Measurements from ENCODE around the gene TRPM1. TPM values are rescaled to one million over a fixed set of nuclear protein-coding genes. Genes with fewer than 3 reads are reported as not detected.

Gene TRPM1
- total RNA-seq, 4 donors from 2014 or later = not detected

- ATAC-seq = no peak
- H3K36me3 ChIP-seq = no peaks in the 10 kb centered on the region
- TF ChIP-seq CTCF (IDR thresholded peaks at IDR 0.05 in 4 of 5, conservative IDR thresholded peaks at IDR 0.05 in 1 of 5) (no peak), POLR2A (IDR thresholded peaks at IDR 0.05) (no peak)
- intact Hi-C loops (cut with DNase I; ENCODE audit: low total_unique reads) (no loop called here), in situ Hi-C loops (cut with MboI; ENCODE audit: low sequenced_read_pairs in 4 of 4) (loop anchor here in 3 of 4 donors (25.0 kb wide), 2 partner anchors 261 to 486 kb away; no protein-coding TSS in a partner anchor)
- H3K9me3 ChIP-seq = no peaks in the 10 kb centered on the region
- no peaks in the 10 kb centered on the region for H3K27me3 ChIP-seq
- no peaks in the 10 kb centered on the region for H3K4me1 ChIP-seq
- no peak overlapping the region for H3K27ac ChIP-seq
- no peak for DNase-seq
- H3K4me3 ChIP-seq = no peak overlapping the region
Measured at GRCh38 chr15:31148297-31149087, 47.0 kb upstream of the TRPM1 start.

GRCh38 chr15:31147944-31148296 is 46.4 kb upstream of the TRPM1 start:
- ATAC-seq = no peak
- in situ Hi-C loops (cut with MboI; ENCODE audit: low sequenced_read_pairs in 4 of 4) = loop anchor here in 3 of 4 donors (25.0 kb wide), 2 partner anchors 261 to 486 kb away; no protein-coding TSS in a partner anchor
- no peak for DNase-seq
- no peak overlapping the region for H3K4me3 ChIP-seq
- H3K4me1 ChIP-seq = no peaks in the 10 kb centered on the region
- H3K27me3 ChIP-seq = no peaks in the 10 kb centered on the region
- no peaks in the 10 kb centered on the region for H3K9me3 ChIP-seq
- intact Hi-C loops (cut with DNase I; ENCODE audit: low total_unique reads) = no loop called here
- H3K36me3 ChIP-seq = no peaks in the 10 kb centered on the region
- no peak for TF ChIP-seq CTCF (IDR thresholded peaks at IDR 0.05 in 4 of 5, conservative IDR thresholded peaks at IDR 0.05 in 1 of 5)
- TF ChIP-seq POLR2A (IDR thresholded peaks at IDR 0.05) = no peak
- no peak overlapping the region for H3K27ac ChIP-seq

- Histone ChIP-seq H3K4me3 (no peak overlapping the region), H3K27me3 (no peaks in the 10 kb centered on the region), H3K9me3 (no peaks in the 10 kb centered on the region), H3K36me3 (no peaks in the 10 kb centered on the region), H3K4me1 (no peaks in the 10 kb centered on the region), H3K27ac (no peak overlapping the region)
- in situ Hi-C loops (cut with MboI; ENCODE audit: low sequenced_read_pairs in 4 of 4) = loop anchor here in 3 of 4 donors (25.0 kb wide), 2 partner anchors 260 to 485 kb away; no protein-coding TSS in a partner anchor
- TF ChIP-seq POLR2A (IDR thresholded peaks at IDR 0.05) = no peak
- TF ChIP-seq CTCF (IDR thresholded peaks at IDR 0.05 in 4 of 5, conservative IDR thresholded peaks at IDR 0.05 in 1 of 5) = no peak
- intact Hi-C loops (cut with DNase I; ENCODE audit: low total_unique reads) = no loop called here
- no peak for ATAC-seq
- DNase-seq = no peak
Measured at GRCh38 chr15:31147456-31147855, 45.9 kb upstream of the TRPM1 start.

GRCh38 chr15:31145271-31145911 is 43.9 kb upstream of the TRPM1 start:
- H3K27me3 ChIP-seq = no peaks in the 10 kb centered on the region
- in situ Hi-C loops (cut with MboI; ENCODE audit: low sequenced_read_pairs in 4 of 4) = loop anchor here in 3 of 4 donors (25.0 kb wide), 2 partner anchors 258 to 483 kb away; no protein-coding TSS in a partner anchor
- no peak for ATAC-seq

More at GRCh38 chr15:31145271-31145911, 43.9 kb upstream of the TRPM1 start:
- DNase-seq = no peak
- intact Hi-C loops (cut with DNase I; ENCODE audit: low total_unique reads) = no loop called here
- no peaks in the 10 kb centered on the region for H3K36me3 ChIP-seq
- H3K4me3 ChIP-seq = no peak overlapping the region
- no peak overlapping the region for H3K27ac ChIP-seq
- TF ChIP-seq POLR2A (IDR thresholded peaks at IDR 0.05) (no peak), CTCF (IDR thresholded peaks at IDR 0.05 in 4 of 5, conservative IDR thresholded peaks at IDR 0.05 in 1 of 5) (no peak)
- H3K4me1 ChIP-seq = no peaks in the 10 kb centered on the region
- H3K9me3 ChIP-seq = no peaks in the 10 kb centered on the region

Measured in gastrocnemius medialis (tissue), 4 donors.